Body of pancreas (tissue), 4 donors: Measurements from ENCODE around the gene BACH2. TPM values are rescaled to one million over a fixed set of nuclear protein-coding genes. Genes with fewer than 3 reads are reported as not detected.

Source experiments
- ATAC-seq: fragments of 150-250 bp; one replicate; pipeline ENCODE4 v1.9.1; 2016
- DNase-seq, 4 donors: peaks; one replicate each; pipeline ENCODE4 v3.0.0-alpha.2; 2019
- H3K27ac ChIP-seq, 4 donors: fragments of 200-600 bp; sonication (generic); 1 replicate in 3 of 4; 2 replicates in 1 of 4; pipeline versions ENCODE4 v1.5.1 to v1.6.1; 2016 to 2019; ENCODE audit warnings: mild to moderate bottlenecking in 1 of 4, mixed read lengths in 1 of 4, moderate library complexity in 1 of 4
- H3K27me3 ChIP-seq, 2 donors: fragments of 200-600 bp; sonication (generic); one replicate each; pipeline ENCODE4 v1.6.0; 2016; ENCODE audit warnings: mild to moderate bottlenecking in 1 of 2
- H3K36me3 ChIP-seq, 2 donors: fragments of 200-600 bp; sonication (generic); replicated peaks in 1 of 2; 2 replicates each; pipeline ENCODE4 v1.5.1; 2016; ENCODE audit warnings: low read depth in 2 of 2; ENCODE audit not compliant: insufficient read depth in 1 of 2
- H3K4me1 ChIP-seq: fragments of 200-600 bp; sonication (generic); one replicate; pipeline ENCODE4 v1.6.0; 2016
- H3K4me3 ChIP-seq, 2 donors: fragments of 200-600 bp; sonication (generic); 1 replicate in 1 of 2; 2 replicates in 1 of 2; pipeline ENCODE4 v1.5.1; 2016 to 2019
- H3K9me3 ChIP-seq, 3 donors: fragments of 200-600 bp; sonication (generic); 1 replicate in 2 of 3; 2 replicates in 1 of 3; pipeline ENCODE4 v1.5.1; 2016
- CTCF ChIP-seq, 7 experiments: fragments of 450-650 bp in 4 of 7; fragments of 200-600 bp in 3 of 7; sonication (generic) in 3 of 7; IDR thresholded peaks; one replicate each; pipeline ENCODE4 v1.5.1; 2016 to 2019; ENCODE audit warnings: antibody characterized with exemption in 7 of 7
- POLR2A ChIP-seq, 3 donors: fragments of 450-650 bp; IDR thresholded peaks; one replicate each; pipeline ENCODE4 v1.6.1; 2016; ENCODE audit warnings: antibody characterized with exemption in 3 of 3, mild to moderate bottlenecking in 2 of 3
- WGBS, 2 donors: methylation state at CpG; one replicate each; pipeline ENCODE4 v1.1.5; 2017; 5-methylcytosine and 5-hydroxymethylcytosine counted together
- intact Hi-C: fragments of 100-400 bp; cut with DNase I; formaldehyde crosslinking; loops from one replicate; pipeline ENCODE4 v1.15.1; 2023
- total RNA-seq, 2 donors: library from RNA; depleted of rRNA; stranded (reverse); fragments of >200 nt; gene quantifications; one replicate each; pipeline ENCODE4 v1.1.0, GENCODE V29; 2016

Gene BACH2
- total RNA-seq, 2 donors from 2014 or later: 2.1 to 3.3 TPM

GRCh38 chr6:90053614-90054013 is 243.0 kb downstream of the BACH2 start:
- no peaks in the 10 kb centered on the region for H3K27me3 ChIP-seq
- H3K36me3 ChIP-seq: no peaks in the 10 kb centered on the region
- intact Hi-C loops: no loop called here
- DNase-seq (no peak), ATAC-seq (no peak)
- no peaks in the 10 kb centered on the region for H3K4me1 ChIP-seq
- H3K27ac ChIP-seq: no peak overlapping the region
- 86 to 88% methylated on average over 5 of the region's 5 CpGs for WGBS, 2 donors
- H3K4me3 ChIP-seq: no peak overlapping the region
- TF ChIP-seq POLR2A (IDR thresholded peaks at IDR 0.05) (no peak), CTCF (IDR thresholded peaks at IDR 0.05) (no peak)
- H3K9me3 ChIP-seq: peaks cover 0 to 16% (median 0%) of the 10 kb centered on the region in 3 donors

- no peak overlapping the region for H3K4me3 ChIP-seq
- peaks cover 0 to 11% (median 0%) of the 10 kb centered on the region in 3 donors for H3K9me3 ChIP-seq
- no peaks in the 10 kb centered on the region for H3K27me3 ChIP-seq
- no peak overlapping the region for H3K27ac ChIP-seq
- DNase-seq: no peak
- ATAC-seq: no peak
- 79 to 86% methylated on average over 5 of the region's 5 CpGs for WGBS, 2 donors
- intact Hi-C loops: no loop called here
- H3K36me3 ChIP-seq: no peaks in the 10 kb centered on the region
- no peaks in the 10 kb centered on the region for H3K4me1 ChIP-seq
- TF ChIP-seq POLR2A (IDR thresholded peaks at IDR 0.05): no peak
- TF ChIP-seq CTCF (IDR thresholded peaks at IDR 0.05): no peak
These were observed 247.3 kb downstream of the BACH2 start for GRCh38 chr6:90049295-90049694.

GRCh38 chr6:90048206-90048967 is 248.3 kb downstream of the BACH2 start:
- Histone ChIP-seq H3K36me3 (no peaks in the 10 kb centered on the region), H3K4me1 (no peaks in the 10 kb centered on the region), H3K27ac (no peak overlapping the region), H3K9me3 (peaks cover 0 to 2% (median 0%) of the 10 kb centered on the region in 3 donors), H3K27me3 (no peaks in the 10 kb centered on the region), H3K4me3 (no peak overlapping the region)
- intact Hi-C loops: no loop called here
- ATAC-seq: no peak
- no peak for DNase-seq
- WGBS, 2 donors: 69 to 88% methylated on average over 2 of the region's 2 CpGs
- TF ChIP-seq POLR2A (IDR thresholded peaks at IDR 0.05): no peak
- TF ChIP-seq CTCF (IDR thresholded peaks at IDR 0.05): no peak

GRCh38 chr6:90045535-90045934 is 251.1 kb downstream of the BACH2 start:
- TF ChIP-seq CTCF (IDR thresholded peaks at IDR 0.05): no peak
- TF ChIP-seq POLR2A (IDR thresholded peaks at IDR 0.05): no peak
- Histone ChIP-seq H3K36me3 (no peaks in the 10 kb centered on the region), H3K4me3 (no peak overlapping the region), H3K27ac (no peak overlapping the region), H3K27me3 (no peaks in the 10 kb centered on the region), H3K9me3 (no peaks in the 10 kb centered on the region), H3K4me1 (no peaks in the 10 kb centered on the region)
- intact Hi-C loops: no loop called here
- 83 to 87% methylated on average over 2 of the region's 2 CpGs for WGBS, 2 donors
- DNase-seq (no peak), ATAC-seq (no peak)

GRCh38 chr6:90044833-90045381 is 251.7 kb downstream of the BACH2 start:
- WGBS, 2 donors: 49 to 90% methylated on average over 3 of the region's 3 CpGs
- TF ChIP-seq POLR2A (IDR thresholded peaks at IDR 0.05) (no peak), CTCF (IDR thresholded peaks at IDR 0.05) (no peak)
- no peak for ATAC-seq

More at GRCh38 chr6:90044833-90045381, 251.7 kb downstream of the BACH2 start:
- Histone ChIP-seq H3K4me1 (no peaks in the 10 kb centered on the region), H3K27me3 (no peaks in the 10 kb centered on the region), H3K4me3 (no peak overlapping the region), H3K27ac (no peak overlapping the region), H3K36me3 (no peaks in the 10 kb centered on the region), H3K9me3 (no peaks in the 10 kb centered on the region)
- no peak for DNase-seq
- intact Hi-C loops: no loop called here
